ENCODE measurements around the gene CHST15.

Gene CHST15

GRCh38 chr10:124107072-124107471 is 13.7 kb upstream of the CHST15 start:
- peak overlapping the region; percentile 68; the same call in 1 of the 2 replicates for H3K9ac ChIP-seq
- no peaks in the 10 kb centered on the region for H3K36me3 ChIP-seq (ENCODE audit: insufficient read depth)
- H3K4me3 ChIP-seq (IDR thresholded peaks at IDR 0.05; ENCODE audit: insufficient read depth, low read depth, low read length): no peak overlapping the region
- H3K27ac ChIP-seq: peak overlapping the region; percentile 96
- peak overlapping the region; percentile 20; the same call in 1 of the 2 replicates for H2AFZ ChIP-seq (ENCODE audit: low read depth)
- TF ChIP-seq CTCF (conservative IDR thresholded peaks at IDR 0.05; ENCODE audit: low read depth, low read length): no peak
- peaks cover 72% of the 10 kb centered on the region for H3K4me1 ChIP-seq (ENCODE audit: low read depth, poor library complexity, severe bottlenecking)
- peak overlapping the region; percentile 90 for H3K4me2 ChIP-seq
- no peaks in the 10 kb centered on the region for H3K27me3 ChIP-seq (ENCODE audit: insufficient read depth, low read depth)
- no peaks in the 10 kb centered on the region for H3K79me2 ChIP-seq (ENCODE audit: insufficient read depth, low read depth)
- H4K20me1 ChIP-seq (ENCODE audit: insufficient read depth): no peaks in the 10 kb centered on the region

- peak overlapping the region; percentile 96 for H3K27ac ChIP-seq
- no peaks in the 10 kb centered on the region for H4K20me1 ChIP-seq (ENCODE audit: insufficient read depth)
- H3K4me3 ChIP-seq (IDR thresholded peaks at IDR 0.05; ENCODE audit: insufficient read depth, low read depth, low read length): no peak overlapping the region
- H3K27me3 ChIP-seq (ENCODE audit: insufficient read depth, low read depth): no peaks in the 10 kb centered on the region
- TF ChIP-seq CTCF (conservative IDR thresholded peaks at IDR 0.05; ENCODE audit: low read depth, low read length): no peak
- no peaks in the 10 kb centered on the region for H3K79me2 ChIP-seq (ENCODE audit: insufficient read depth, low read depth)
- peak overlapping the region; percentile 90 for H3K4me2 ChIP-seq
- peak overlapping the region; percentile 68 for H3K9ac ChIP-seq
- H2AFZ ChIP-seq (ENCODE audit: low read depth): peak overlapping the region; percentile 20; the same call in 1 of the 2 replicates
- no peaks in the 10 kb centered on the region for H3K36me3 ChIP-seq (ENCODE audit: insufficient read depth)
- H3K4me1 ChIP-seq (ENCODE audit: low read depth, poor library complexity, severe bottlenecking): peaks cover 79% of the 10 kb centered on the region
These were observed 13.0 kb upstream of the CHST15 start for GRCh38 chr10:124106241-124106879.

GRCh38 chr10:124105594-124105993 is 12.2 kb upstream of the CHST15 start:
- peak overlapping the region; percentile 68 for H3K9ac ChIP-seq
- TF ChIP-seq CTCF (conservative IDR thresholded peaks at IDR 0.05; ENCODE audit: low read depth, low read length): no peak
- no peak overlapping the region for H3K4me3 ChIP-seq (IDR thresholded peaks at IDR 0.05; ENCODE audit: insufficient read depth, low read depth, low read length)
- peak overlapping the region; percentile 96 for H3K27ac ChIP-seq
- H3K36me3 ChIP-seq (ENCODE audit: insufficient read depth): no peaks in the 10 kb centered on the region
- no peaks in the 10 kb centered on the region for H3K27me3 ChIP-seq (ENCODE audit: insufficient read depth, low read depth)
- H3K4me2 ChIP-seq: peak overlapping the region; percentile 90
- H2AFZ ChIP-seq (ENCODE audit: low read depth): peak overlapping the region; percentile 20; the same call in 1 of the 2 replicates
- no peaks in the 10 kb centered on the region for H3K79me2 ChIP-seq (ENCODE audit: insufficient read depth, low read depth)
- peaks cover 79% of the 10 kb centered on the region for H3K4me1 ChIP-seq (ENCODE audit: low read depth, poor library complexity, severe bottlenecking)
- no peaks in the 10 kb centered on the region for H4K20me1 ChIP-seq (ENCODE audit: insufficient read depth)

DNA sequence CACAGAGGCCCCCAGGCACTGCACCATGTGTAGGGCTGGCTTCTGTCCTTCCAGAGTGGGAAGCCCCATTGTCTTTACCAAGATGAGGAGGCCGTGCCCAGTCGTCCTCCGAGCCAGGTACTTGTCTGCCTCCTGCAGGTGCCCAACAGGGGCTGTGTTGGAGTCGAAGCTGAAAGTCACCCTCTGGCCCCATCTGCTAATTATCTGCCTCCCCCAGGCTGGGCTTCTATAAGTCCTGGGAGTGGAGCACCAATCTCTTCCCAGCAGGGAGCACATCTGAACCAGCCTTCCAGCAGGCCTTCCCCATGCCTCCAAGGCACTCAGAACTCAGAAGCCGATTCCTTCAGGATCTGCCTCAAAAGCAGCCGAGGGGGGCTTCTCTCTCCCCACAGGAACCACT is 11.6 kb upstream of the CHST15 start:
- H3K9ac ChIP-seq: peak overlapping the region; percentile 68; the same call in 1 of the 2 replicates
- no peak overlapping the region for H3K4me3 ChIP-seq (IDR thresholded peaks at IDR 0.05; ENCODE audit: insufficient read depth, low read depth, low read length)
- H3K27me3 ChIP-seq (ENCODE audit: insufficient read depth, low read depth): no peaks in the 10 kb centered on the region
- H3K4me2 ChIP-seq: peak overlapping the region; percentile 90
- no peak for TF ChIP-seq CTCF (conservative IDR thresholded peaks at IDR 0.05; ENCODE audit: low read depth, low read length)
- H3K79me2 ChIP-seq (ENCODE audit: insufficient read depth, low read depth): no peaks in the 10 kb centered on the region
- no peaks in the 10 kb centered on the region for H4K20me1 ChIP-seq (ENCODE audit: insufficient read depth)
- peak overlapping the region; percentile 96 for H3K27ac ChIP-seq
- peaks cover 79% of the 10 kb centered on the region for H3K4me1 ChIP-seq (ENCODE audit: low read depth, poor library complexity, severe bottlenecking)
- H2AFZ ChIP-seq (ENCODE audit: low read depth): peak overlapping the region; percentile 20; the same call in 1 of the 2 replicates
- H3K36me3 ChIP-seq (ENCODE audit: insufficient read depth): no peaks in the 10 kb centered on the region
